Measurements from ENCODE around the gene KRT71.

- no peak for TF ChIP-seq CTCF (conservative IDR thresholded peaks at IDR 0.05; ENCODE audit: low read length)
- TF ChIP-seq EZH2phosphoT487 (IDR thresholded peaks at IDR 0.05; ENCODE audit: borderline replicate concordance, low read depth, low read length) = no peak
Observed at GRCh38 chr12:52501490-52501889, 51.5 kb downstream of the KRT71 start.
